Measurements from ENCODE around the gene IMMP2L.

GRCh38 chr7:111228437-111228836, 333.9 kb downstream of the IMMP2L start:
- TF ChIP-seq CTCF (IDR thresholded peaks at IDR 0.05 in 4 of 5, conservative IDR thresholded peaks at IDR 0.05 in 1 of 5) (no peak), POLR2A (IDR thresholded peaks at IDR 0.05) (no peak)

Data from gastrocnemius medialis (tissue), 4 donors.